PC-9 (cell line): ENCODE results near the gene ANAPC15. TPM values are rescaled to one million over a fixed set of nuclear protein-coding genes. Genes with fewer than 3 reads are reported as not detected.

Experiments
- BruUV-seq: library from RNA; stranded (reverse); fragments of 400-500 nt; replicated peaks from 2 replicates; lab custom pipeline; 2021; lab: Mats Ljungman, UMichigan
- CTCF ChIA-PET: fragments of 300-600 bp; sonication (Branson Sonifier 250); formaldehyde crosslinking; loops from one replicate; lab custom pipeline; 2022; ENCODE audit warnings: antibody characterized with exemption; lab: Charles Lee
- POLR2A ChIA-PET: fragments of 300-600 bp; sonication (Branson Sonifier 250); formaldehyde crosslinking; loops from one replicate; lab custom pipeline; 2022; ENCODE audit warnings: antibody characterized with exemption; ENCODE audit not compliant: unreplicated experiment; lab: Charles Lee
- DNase-seq, 2 experiments: peaks; one replicate each; pipeline versions ENCODE4 v3.0.0 to v3.0.0-alpha.2; 2015 to 2022; ENCODE audit warnings: mixed read lengths in 1 of 2
- H2AFZ ChIP-seq: fragments of 200-600 bp; sonication (generic); 2 replicates; pipeline ENCODE4 v1.8.1; 2017; ENCODE audit warnings: antibody characterized with exemption
- H3F3A ChIP-seq: fragments of 200-600 bp; sonication (generic); 2 replicates; pipeline ENCODE4 v1.8.1; 2017; ENCODE audit warnings: antibody characterized with exemption, mild to moderate bottlenecking, low read depth; ENCODE audit not compliant: insufficient read depth
- H3K27ac ChIP-seq: fragments of 200-600 bp; sonication (generic); 2 replicates; pipeline ENCODE4 v1.6.1; 2016; ENCODE audit warnings: mixed run types
- H3K27me3 ChIP-seq: fragments of 200-600 bp; sonication (generic); 2 replicates; pipeline ENCODE4 v1.6.1; 2016; ENCODE audit warnings: low read depth, mixed run types; ENCODE audit not compliant: insufficient read depth
- H3K36me3 ChIP-seq: fragments of 200-600 bp; sonication (generic); 2 replicates; pipeline ENCODE4 v1.6.1; 2016; ENCODE audit warnings: low read depth, mixed run types
- H3K4me1 ChIP-seq: fragments of 200-600 bp; sonication (generic); replicated peaks from 2 replicates; pipeline ENCODE4 v1.6.1; 2016; ENCODE audit warnings: mixed run types; ENCODE audit not compliant: insufficient read depth
- H3K4me2 ChIP-seq: fragments of 200-600 bp; sonication (generic); 2 replicates; pipeline ENCODE4 v1.6.1; 2017; ENCODE audit warnings: mixed run types
- H3K4me3 ChIP-seq: fragments of 200-600 bp; sonication (generic); 2 replicates; pipeline ENCODE4 v1.6.1; 2016; ENCODE audit warnings: mixed run types
- H3K79me2 ChIP-seq: fragments of 200-600 bp; sonication (generic); 2 replicates; pipeline ENCODE4 v1.6.1; 2017; ENCODE audit warnings: low read depth, mixed run types
- H3K9me2 ChIP-seq: fragments of 200-600 bp; sonication (generic); 2 replicates; pipeline ENCODE4 v1.8.1; 2017; ENCODE audit warnings: mild to moderate bottlenecking; ENCODE audit not compliant: insufficient read depth
- H3K9me3 ChIP-seq: fragments of 200-600 bp; sonication (generic); 2 replicates; pipeline ENCODE4 v1.8.1; 2016; ENCODE audit warnings: low read depth; ENCODE audit not compliant: insufficient read depth
- H4K20me1 ChIP-seq: fragments of 200-600 bp; sonication (generic); 2 replicates; pipeline ENCODE4 v1.8.1; 2017; ENCODE audit not compliant: insufficient read depth
- EZH2 ChIP-seq: fragments of 200-600 bp; sonication (generic); IDR thresholded peaks from 2 replicates; pipeline ENCODE4 v1.8.0; 2017; ENCODE audit warnings: antibody characterized with exemption, low read depth
- intact Hi-C: fragments of 100-400 bp; cut with micrococcal nuclease; formaldehyde crosslinking; loops from one replicate; pipeline ENCODE4 v1.10.0; 2022; ENCODE audit not compliant: unreplicated experiment
- total RNA-seq: library from RNA; stranded (reverse); gene quantifications from 2 replicates; pipeline ENCODE4 v1.2.3, GENCODE V29; 2021
- TF ChIP-seq, protein P1 (sequence below): fragments of 200-600 bp; sonication (generic); conservative IDR thresholded peaks from 2 replicates; pipeline ENCODE4 v1.6.1; 2017; ENCODE audit warnings: mixed run types, antibody characterized with exemption, mild to moderate bottlenecking, moderate library complexity

Gene ANAPC15
- total RNA-seq, 1 experiment from 2014 or later: 97.8 TPM

DNA sequence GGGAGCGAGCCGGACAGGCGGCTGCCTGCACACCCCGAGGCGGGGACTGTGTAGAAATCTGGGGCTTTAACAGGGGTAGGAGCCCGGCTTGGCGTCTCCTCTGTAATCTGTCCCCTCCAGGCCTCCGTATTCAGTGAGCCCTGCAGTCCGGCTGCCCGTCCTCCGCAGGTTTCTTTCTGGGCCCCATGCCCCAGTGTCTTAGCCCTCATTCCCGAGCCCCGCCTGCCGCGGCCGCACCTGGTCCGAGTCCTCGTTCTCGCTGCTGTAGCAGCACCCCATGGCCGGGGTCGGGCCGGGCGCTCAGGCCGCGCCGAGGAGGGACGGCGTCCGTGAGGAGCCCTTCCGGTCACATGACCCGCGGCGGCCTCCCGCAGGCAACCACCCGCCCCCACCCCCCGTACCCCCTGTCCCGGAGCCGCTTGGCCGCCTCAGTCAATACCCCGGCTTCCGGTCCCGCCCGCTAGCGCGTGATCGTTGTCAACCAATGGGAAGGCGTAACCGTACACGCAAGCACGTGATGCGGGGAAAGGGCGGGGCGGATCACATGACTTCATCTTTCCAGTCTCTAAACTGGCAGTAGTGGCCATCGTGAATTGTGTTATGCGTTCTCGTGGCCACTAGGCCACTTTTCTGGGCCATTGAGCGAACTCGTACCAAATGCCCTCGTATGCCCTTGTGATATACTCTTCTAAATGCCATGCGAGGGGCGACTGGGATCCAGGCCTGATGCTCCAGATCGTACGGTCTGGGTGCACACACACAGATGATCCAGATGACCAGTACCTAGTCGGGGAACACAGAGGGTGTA, 9.3 kb downstream of the ANAPC15 start, which contains the start of gene LAMTOR1:
Gene LAMTOR1 (minus strand): TSS at position 352 of the 808 bp plus-strand sequence. CDS start 73 bp downstream, at position 279.
- BruUV-seq: no TSS peak
- Histone ChIP-seq H3K27me3 (no peaks in the 10 kb centered on the region), H3K4me2 (peak within 1 kb of the TSS; percentile 97), H4K20me1 (no peaks in the 10 kb centered on the region), H3K36me3 (no peaks in the 10 kb centered on the region), H3K4me1 (peaks cover 13% of the 10 kb centered on the region), H3K79me2 (peaks cover 38% of the 10 kb centered on the region), H2AFZ (peak within 1 kb of the TSS; percentile 83), H3K9me3 (no peaks in the 10 kb centered on the region), H3F3A (peaks cover 15% of the 10 kb centered on the region; the same call in 1 of the 2 replicates), H3K9me2 (no peaks in the 10 kb centered on the region), H3K27ac (peak within 1 kb of the TSS; percentile 71), H3K4me3 (peak within 1 kb of the TSS; percentile 95)
- CTCF ChIA-PET: no interaction called here
- intact Hi-C loops: loop anchor here (1.0 to 5.0 kb wide), 3 partner anchors 9 to 79 kb away; partner anchors contain the start of gene ANAPC15
- POLR2A ChIA-PET: no interaction called here
- DNase-seq: peak; percentile 96 to 98
- TF ChIP-seq, protein P1, sequence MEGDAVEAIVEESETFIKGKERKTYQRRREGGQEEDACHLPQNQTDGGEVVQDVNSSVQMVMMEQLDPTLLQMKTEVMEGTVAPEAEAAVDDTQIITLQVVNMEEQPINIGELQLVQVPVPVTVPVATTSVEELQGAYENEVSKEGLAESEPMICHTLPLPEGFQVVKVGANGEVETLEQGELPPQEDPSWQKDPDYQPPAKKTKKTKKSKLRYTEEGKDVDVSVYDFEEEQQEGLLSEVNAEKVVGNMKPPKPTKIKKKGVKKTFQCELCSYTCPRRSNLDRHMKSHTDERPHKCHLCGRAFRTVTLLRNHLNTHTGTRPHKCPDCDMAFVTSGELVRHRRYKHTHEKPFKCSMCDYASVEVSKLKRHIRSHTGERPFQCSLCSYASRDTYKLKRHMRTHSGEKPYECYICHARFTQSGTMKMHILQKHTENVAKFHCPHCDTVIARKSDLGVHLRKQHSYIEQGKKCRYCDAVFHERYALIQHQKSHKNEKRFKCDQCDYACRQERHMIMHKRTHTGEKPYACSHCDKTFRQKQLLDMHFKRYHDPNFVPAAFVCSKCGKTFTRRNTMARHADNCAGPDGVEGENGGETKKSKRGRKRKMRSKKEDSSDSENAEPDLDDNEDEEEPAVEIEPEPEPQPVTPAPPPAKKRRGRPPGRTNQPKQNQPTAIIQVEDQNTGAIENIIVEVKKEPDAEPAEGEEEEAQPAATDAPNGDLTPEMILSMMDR: peak; percentile 68; the same call in 1 of the 2 replicates
- no peak for TF ChIP-seq EZH2

DNA sequence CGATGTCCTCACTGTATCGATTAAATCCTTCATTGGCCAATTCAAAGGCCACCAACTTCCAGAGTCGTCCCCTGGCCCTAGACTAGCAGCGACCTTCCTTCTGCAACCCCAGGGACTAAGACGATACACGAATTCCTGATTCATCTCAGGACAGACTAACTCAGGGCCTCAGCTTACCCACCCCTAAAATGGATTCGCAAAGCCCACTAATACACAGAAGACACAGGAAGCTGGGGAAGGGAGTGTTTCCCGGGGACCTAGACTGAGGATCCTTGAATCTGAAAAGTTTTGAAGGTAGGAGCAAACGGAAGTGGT, 9.9 kb downstream of the ANAPC15 start:
- peak overlapping the region; percentile 97 for H3K4me2 ChIP-seq
- intact Hi-C loops: loop anchor here (5.0 kb wide), 1 partner anchor 80 kb away; no protein-coding TSS in a partner anchor
- H3K4me3 ChIP-seq: peak overlapping the region; percentile 95
- H3K27ac ChIP-seq: peak overlapping the region; percentile 71
- no peak for TF ChIP-seq EZH2
- TF ChIP-seq, protein P1: no peak
- H3K4me1 ChIP-seq: peaks cover 13% of the 10 kb centered on the region
- H3F3A ChIP-seq: peaks cover 15% of the 10 kb centered on the region; the same call in 1 of the 2 replicates
- H3K27me3 ChIP-seq: no peaks in the 10 kb centered on the region
- POLR2A ChIA-PET: no interaction called here
- H2AFZ ChIP-seq: peak overlapping the region; percentile 83
- no peaks in the 10 kb centered on the region for H3K9me2 ChIP-seq
- DNase-seq: no peak
- H3K79me2 ChIP-seq: peaks cover 38% of the 10 kb centered on the region
- no TSS peak for BruUV-seq
- no peaks in the 10 kb centered on the region for H3K36me3 ChIP-seq
- CTCF ChIA-PET: no interaction called here
- no peaks in the 10 kb centered on the region for H4K20me1 ChIP-seq
- no peaks in the 10 kb centered on the region for H3K9me3 ChIP-seq

DNA sequence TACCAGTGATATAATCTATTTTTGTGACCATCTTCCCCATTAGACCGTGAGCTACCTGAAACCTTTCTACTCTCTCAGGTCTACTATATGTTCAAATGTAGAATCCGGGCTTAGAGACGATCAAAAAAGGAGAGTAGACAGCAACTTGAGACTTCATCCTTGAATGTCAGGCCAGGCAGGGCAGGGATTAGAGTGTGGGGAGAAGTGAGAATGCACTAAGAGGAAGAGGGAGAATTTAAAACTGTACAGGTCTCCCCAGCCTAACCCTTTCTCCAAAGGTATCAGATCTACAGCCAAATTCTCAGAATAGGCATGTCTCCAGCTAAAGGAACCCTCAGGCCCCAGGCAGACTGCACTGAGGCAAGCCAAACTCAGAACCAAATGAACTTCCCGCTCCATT, 10.3 kb downstream of the ANAPC15 start:
- CTCF ChIA-PET: no interaction called here

More for the DNA sequence above, 10.3 kb downstream of the ANAPC15 start:
- H3K4me2 ChIP-seq: peak overlapping the region; percentile 97
- peak overlapping the region; percentile 71 for H3K27ac ChIP-seq
- H3K9me3 ChIP-seq: no peaks in the 10 kb centered on the region
- peak overlapping the region; percentile 95 for H3K4me3 ChIP-seq
- peaks cover 2% of the 10 kb centered on the region; the same call in 1 of the 2 replicates for H3K36me3 ChIP-seq
- no peak for DNase-seq
- no peaks in the 10 kb centered on the region for H3K27me3 ChIP-seq
- POLR2A ChIA-PET: no interaction called here
- no peaks in the 10 kb centered on the region for H3K9me2 ChIP-seq
- peaks cover 38% of the 10 kb centered on the region for H3K79me2 ChIP-seq
- no TSS peak for BruUV-seq
- H3F3A ChIP-seq: peaks cover 15% of the 10 kb centered on the region; the same call in 1 of the 2 replicates
- TF ChIP-seq, protein P1: no peak
- TF ChIP-seq EZH2: no peak
- H2AFZ ChIP-seq: no peak overlapping the region; the same call in 1 of the 2 replicates
- peaks cover 13% of the 10 kb centered on the region for H3K4me1 ChIP-seq
- intact Hi-C loops: loop anchor here (5.0 kb wide), 1 partner anchor 80 kb away; no protein-coding TSS in a partner anchor
- no peaks in the 10 kb centered on the region for H4K20me1 ChIP-seq
